K562 (cell line): ENCODE measurements around the gene BBX. TPM values are rescaled to one million over a fixed set of nuclear protein-coding genes. Genes with fewer than 3 reads are reported as not detected.

Source experiments
- ATAC-seq: fragments of 200-7000 bp; cut with Tn5 transposase; 3 replicates; pipeline ENCODE4 v1.9.1; 2020; ENCODE audit warnings: moderate library complexity
- BruUV-seq: library from RNA; stranded (reverse); fragments of 400-500 nt; replicated peaks from 2 replicates; lab custom pipeline; 2021; lab: Mats Ljungman, UMichigan
- CTCF ChIA-PET: fragments of 300-600 bp; formaldehyde crosslinking; extraction: SDS; loops from one replicate; lab custom pipeline; 2021; ENCODE audit warnings: low intra/inter-chr PET ratio; lab: Yijun Ruan, JAX
- POLR2A ChIA-PET: fragments of 300-600, 350-650 bp; sonication (Branson Sonifier 250); formaldehyde crosslinking; extraction: SDS; loops from one replicate; lab custom pipeline; 2021; ENCODE audit warnings: antibody characterized with exemption, inconsistent platforms; lab: Yijun Ruan, JAX
- DNase-seq, 4 experiments: peaks; one replicate each; pipeline versions ENCODE4 v3.0.0 to v3.0.0-alpha.2; 2011 to 2018; ENCODE audit warnings: low spot score in 3 of 4, mixed read lengths in 3 of 4; ENCODE audit errors: extremely low read depth in 1 of 4
- FAIRE-seq: peaks from 2 replicates; lab custom pipeline; 2011; peaks lifted over from hg19 to GRCh38; lab: Jason Lieb, UNC
- H2AFZ ChIP-seq: 2 replicates; pipeline ENCODE4 v1.6.0; 2011; ENCODE audit warnings: low read depth, low read length, control low read depth, inconsistent platforms
- H3K27ac ChIP-seq: fragments of 200-600 bp; 3 replicates; pipeline ENCODE4 v1.8.0; 2011; ENCODE audit warnings: low read depth, mild to moderate bottlenecking, control low read depth, inconsistent platforms, low read length, moderate library complexity, mixed read lengths; ENCODE audit errors: extremely low read depth
- H3K27me3 ChIP-seq, 2 experiments: fragments of 300-600 bp in 1 of 2; 2 replicates in 1 of 2; 3 replicates in 1 of 2; pipeline versions ENCODE4 v1.6.0 to v1.8.0; 2011; ENCODE audit warnings: inconsistent platforms in 2 of 2, low read length in 2 of 2, mild to moderate bottlenecking in 1 of 2, mixed read lengths in 1 of 2, moderate library complexity in 1 of 2; ENCODE audit not compliant: control insufficient read depth in 2 of 2, insufficient read depth in 2 of 2
- H3K36me3 ChIP-seq: fragments of 300-600 bp; 3 replicates; pipeline ENCODE4 v1.8.0; 2011; ENCODE audit warnings: mild to moderate bottlenecking, low read length, inconsistent platforms; ENCODE audit not compliant: control insufficient read depth, insufficient read depth
- H3K4me1 ChIP-seq, 2 experiments: fragments of 200-600 bp in 1 of 2; replicated peaks in 1 of 2; 2 replicates in 1 of 2; 3 replicates in 1 of 2; pipeline versions ENCODE4 v1.5.1 to v1.8.0; 2011; ENCODE audit warnings: inconsistent platforms in 2 of 2, low read length in 2 of 2, mild to moderate bottlenecking in 1 of 2, mixed read lengths in 1 of 2, moderate library complexity in 1 of 2; ENCODE audit not compliant: control insufficient read depth in 2 of 2, insufficient read depth in 2 of 2
- H3K4me2 ChIP-seq: 2 replicates; pipeline ENCODE4 v1.6.1; 2011; ENCODE audit warnings: low read length, control low read depth, inconsistent platforms, mixed read lengths; ENCODE audit not compliant: insufficient read depth
- H3K4me3 ChIP-seq: fragments of 200-600 bp; sonication (generic), shearing (Covaris generic); 2 replicates; pipeline ENCODE4 v1.5.1; 2016; ENCODE audit warnings: control low read depth, inconsistent platforms
- H3K79me2 ChIP-seq: fragments of 200-600 bp; 3 replicates; pipeline ENCODE4 v1.8.0; 2011; ENCODE audit warnings: low read length, inconsistent platforms; ENCODE audit not compliant: control insufficient read depth, insufficient read depth
- H3K9ac ChIP-seq, 2 experiments: 2 replicates each; pipeline versions ENCODE4 v1.6.0 to v1.6.1; 2011; ENCODE audit warnings: low read depth in 2 of 2, low read length in 2 of 2, control low read depth in 1 of 2, inconsistent platforms in 1 of 2, mild to moderate bottlenecking in 1 of 2, mixed read lengths in 1 of 2; ENCODE audit not compliant: insufficient read depth in 1 of 2
- H3K9me1 ChIP-seq: one replicate; pipeline ENCODE4 v1.6.0; 2011; ENCODE audit warnings: inconsistent platforms, mild to moderate bottlenecking, low read length, moderate library complexity; ENCODE audit not compliant: control insufficient read depth, insufficient read depth
- H3K9me3 ChIP-seq: replicated peaks from 2 replicates; pipeline ENCODE4 v1.5.1; 2011; ENCODE audit warnings: low read depth, low read length, inconsistent platforms; ENCODE audit not compliant: control insufficient read depth, insufficient read depth
- H4K20me1 ChIP-seq: replicated peaks from 2 replicates; pipeline ENCODE4 v1.6.1; 2011; ENCODE audit warnings: low read length, inconsistent platforms, mixed read lengths; ENCODE audit not compliant: control insufficient read depth, insufficient read depth
- ARHGAP35 ChIP-seq: fragments of 450-650 bp; IDR thresholded peaks from 2 replicates; pipeline ENCODE4 v1.6.1; 2018; ENCODE audit not compliant: partially characterized antibody
- DMBX1 ChIP-seq: fragments of 250-450 bp; sonication (Bioruptor Pico); IDR thresholded peaks from 2 replicates; pipeline ENCODE4 v1.8.0; 2022; ENCODE audit warnings: inconsistent platforms, mild to moderate bottlenecking, moderate library complexity, borderline replicate concordance
- ETV5 ChIP-seq: sonication (generic); formaldehyde crosslinking; IDR thresholded peaks from 2 replicates; pipeline ENCODE4 v1.4.0; 2020; ENCODE audit warnings: low read depth, mild to moderate bottlenecking, missing genetic modification reagents
- RBM25 ChIP-seq: fragments of 200-400 bp; formaldehyde crosslinking; IDR thresholded peaks from 2 replicates; pipeline ENCODE4 v1.6.1; 2018; ENCODE audit warnings: low read length, low read depth, moderate library complexity; ENCODE audit not compliant: severe bottlenecking
- TAF7 ChIP-seq: fragments of 450-650 bp; IDR thresholded peaks from 2 replicates; pipeline ENCODE4 v1.6.1; 2016; ENCODE audit warnings: missing genetic modification characterization, missing compliant biosample characterization
- THAP7 ChIP-seq: fragments of 250-450 bp; sonication (Bioruptor Pico); IDR thresholded peaks from 2 replicates; pipeline ENCODE4 v1.5.0; 2021
- ZNF146 ChIP-seq: IDR thresholded peaks from one replicate; pipeline ENCODE4 v1.6.1; 2018; ENCODE audit warnings: missing compliant biosample characterization; ENCODE audit not compliant: unreplicated experiment
- ZSCAN29 ChIP-seq: fragments of 450-650 bp; IDR thresholded peaks from 2 replicates; pipeline ENCODE4 v1.6.1; 2017
- WGBS: fragments of 100-300 bp; shearing (Covaris generic); methylation state at CpG from one replicate; pipeline ENCODE4 v1.1.6; 2016; ENCODE audit warnings: low coverage, mixed read lengths; ENCODE audit not compliant: insufficient coverage; ENCODE audit errors: missing lambda C conversion rate; 5-methylcytosine and 5-hydroxymethylcytosine counted together
- in situ Hi-C: fragments of 300-500 bp; cut with MboI; formaldehyde crosslinking; loops from 4 replicates; pipeline ENCODE4 v1.15.0; 2018; ENCODE audit warnings: inconsistent platforms, mixed read lengths
- intact Hi-C: fragments of 100-400 bp; cut with micrococcal nuclease; formaldehyde crosslinking; loops from 2 replicates; pipeline ENCODE4 v1.14.2; 2022
- polyA plus RNA-seq, 8 experiments: library from polyadenylated mRNA; depleted of rRNA in 4 of 8; stranded (reverse) in 5 of 8; unstranded in 3 of 8; fragments of >200 nt; fragmentation: Nextera tagmentation in 2 of 8; fragmentation: Illumina TruSeq in 1 of 8; extraction: Ambion mirVana in 2 of 8; extraction: Trizol in 1 of 8; gene quantifications; 2 replicates each; pipeline versions ENCODE4 v1.2.1 to v1.2.3, GENCODE V29; 2011 to 2014; ENCODE audit warnings: inconsistent platforms in 1 of 8, missing spikeins in 1 of 8
- total RNA-seq, 7 experiments: library from RNA; depleted of rRNA in 6 of 7; stranded (reverse); fragments of >200 nt in 6 of 7; fragmentation: Illumina TruSeq in 2 of 7; extraction: Trizol in 2 of 7; gene quantifications; 2 replicates each; pipeline versions ENCODE4 v1.2.1 to v1.2.3, GENCODE V29; 2011 to 2021; ENCODE audit warnings: low replicate concordance in 1 of 7
- TF ChIP-seq, protein P1 (sequence below): sonication (generic); IDR thresholded peaks from 2 replicates; pipeline ENCODE4 v1.6.1; 2016
- TF ChIP-seq, protein P2 (sequence below): sonication (generic); formaldehyde crosslinking; IDR thresholded peaks from 2 replicates; pipeline ENCODE4 v1.8.1; 2022; ENCODE audit warnings: missing genetic modification reagents

BBX gene
- total and polyA plus RNA-seq, 9 of the 15 experiments (the other 6 are each of a cell fraction or from before 2014, with no cell fraction given): 4.9 to 19.5 (median 11.8) TPM

- TF ChIP-seq, protein P1, sequence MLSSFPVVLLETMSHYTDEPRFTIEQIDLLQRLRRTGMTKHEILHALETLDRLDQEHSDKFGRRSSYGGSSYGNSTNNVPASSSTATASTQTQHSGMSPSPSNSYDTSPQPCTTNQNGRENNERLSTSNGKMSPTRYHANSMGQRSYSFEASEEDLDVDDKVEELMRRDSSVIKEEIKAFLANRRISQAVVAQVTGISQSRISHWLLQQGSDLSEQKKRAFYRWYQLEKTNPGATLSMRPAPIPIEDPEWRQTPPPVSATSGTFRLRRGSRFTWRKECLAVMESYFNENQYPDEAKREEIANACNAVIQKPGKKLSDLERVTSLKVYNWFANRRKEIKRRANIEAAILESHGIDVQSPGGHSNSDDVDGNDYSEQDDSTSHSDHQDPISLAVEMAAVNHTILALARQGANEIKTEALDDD: no peak
- TF ChIP-seq, protein P2, sequence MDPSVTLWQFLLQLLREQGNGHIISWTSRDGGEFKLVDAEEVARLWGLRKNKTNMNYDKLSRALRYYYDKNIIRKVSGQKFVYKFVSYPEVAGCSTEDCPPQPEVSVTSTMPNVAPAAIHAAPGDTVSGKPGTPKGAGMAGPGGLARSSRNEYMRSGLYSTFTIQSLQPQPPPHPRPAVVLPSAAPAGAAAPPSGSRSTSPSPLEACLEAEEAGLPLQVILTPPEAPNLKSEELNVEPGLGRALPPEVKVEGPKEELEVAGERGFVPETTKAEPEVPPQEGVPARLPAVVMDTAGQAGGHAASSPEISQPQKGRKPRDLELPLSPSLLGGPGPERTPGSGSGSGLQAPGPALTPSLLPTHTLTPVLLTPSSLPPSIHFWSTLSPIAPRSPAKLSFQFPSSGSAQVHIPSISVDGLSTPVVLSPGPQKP (CRISPR knock-in tag): no peak
- TF ChIP-seq TAF7 (no peak), RBM25 (no peak), DMBX1 (CRISPR knock-in tag) (no peak)
- TF ChIP-seq, all 486 proteins: peak for 0
Observed at GRCh38 chr3:107545680-107546120, 22.9 kb downstream of the BBX start (continued).

DNA sequence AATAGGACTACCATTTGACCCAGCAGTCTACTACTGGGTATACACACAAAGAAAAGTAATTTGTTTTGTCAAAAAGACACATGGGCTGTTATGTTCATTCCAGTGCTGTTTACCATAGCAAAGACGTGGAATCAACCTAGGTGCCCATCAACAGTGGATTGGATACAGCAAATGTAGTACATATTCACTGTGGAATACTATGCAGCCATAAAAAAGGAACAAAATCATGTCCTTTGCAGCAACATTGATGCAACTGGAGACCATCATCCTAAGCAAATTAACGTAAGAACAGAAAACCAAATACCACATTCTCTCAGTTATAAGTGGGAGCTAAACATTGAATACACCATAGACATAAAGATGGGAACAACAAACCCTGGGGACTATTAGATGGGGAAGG is 25.8 kb downstream of the BBX start:
- ChIA-PET POLR2A (interaction anchor here (0.9 to 1.2 kb wide), 2 partner anchors 9 to 11 kb away, joined by 4 to 5 read pairs; no protein-coding TSS in a partner anchor), CTCF (no interaction called here)
- no peak for FAIRE-seq
- peaks cover 5% of the 10 kb centered on the region; the same call in 1 of the 2 replicates for H4K20me1 ChIP-seq
- H3K79me2 ChIP-seq: peaks cover 4% of the 10 kb centered on the region; the same call in 1 of the 3 replicates
- no TSS peak for BruUV-seq
- H3K4me2 ChIP-seq: no peak overlapping the region
- no peak overlapping the region for H3K4me3 ChIP-seq
- no peaks in the 10 kb centered on the region for H3K27me3 ChIP-seq
- no peak overlapping the region for H2AFZ ChIP-seq
- TF ChIP-seq ZNF146 (CRISPR knock-in tag) (peak; percentile 91), ARHGAP35 (no peak), THAP7 (no peak), RBM25 (peak; percentile 64), ZSCAN29 (no peak), ETV5 (no peak)
- in situ Hi-C loops: no loop called here
- no peaks in the 10 kb centered on the region for H3K9me3 ChIP-seq
- no peak for ATAC-seq
- H3K4me1 ChIP-seq: no peaks in the 10 kb centered on the region
- no peak for DNase-seq
- H3K27ac ChIP-seq: no peak overlapping the region
- no peaks in the 10 kb centered on the region for H3K36me3 ChIP-seq
- H3K9ac ChIP-seq: no peak overlapping the region
- intact Hi-C loops: loop anchor here (10.0 kb wide), 1 partner anchor 314 kb away; no protein-coding TSS in a partner anchor
- 47% methylated on average over 2 of the region's 2 CpGs for WGBS
- H3K9me1 ChIP-seq: no peaks in the 10 kb centered on the region
